Lower leg skin (tissue), 3 donors: ENCODE measurements around the gene AGBL5.

ENCODE experiments used
- CTCF ChIP-seq, 3 donors: fragments of 450-650 bp; IDR thresholded peaks; one replicate each; pipeline ENCODE4 v1.5.1; 2016; ENCODE audit warnings: antibody characterized with exemption in 3 of 3, mild to moderate bottlenecking in 3 of 3, moderate library complexity in 2 of 3
- POLR2A ChIP-seq, 2 donors: fragments of 450-650 bp; IDR thresholded peaks; one replicate each; pipeline ENCODE4 v1.6.1; 2016 to 2017; ENCODE audit warnings: antibody characterized with exemption in 2 of 2, mild to moderate bottlenecking in 1 of 2, moderate library complexity in 1 of 2

- TF ChIP-seq CTCF (IDR thresholded peaks at IDR 0.05): no peak
- no peak for TF ChIP-seq POLR2A (IDR thresholded peaks at IDR 0.05)
Observed at GRCh38 chr2:27089111-27089954, 37.9 kb downstream of the AGBL5 start.
